Neural progenitor cell (in vitro differentiated cells): Measurements from ENCODE around the gene CCDC93. TPM values are rescaled to one million over a fixed set of nuclear protein-coding genes. Genes with fewer than 3 reads are reported as not detected.
A peak's percentile ranks its signal among the peaks of the same experiment; 100 is the strongest.
"Not testable (repeated sequence)": the region's sequence is repeated elsewhere in the genome, so short reads cannot be mapped to it uniquely, and the experiment has no call there.

Experiments
- DNase-seq: peaks from one replicate; pipeline ENCODE4 v3.0.0-alpha.2; 2016; ENCODE audit warnings: low spot score
- H2AFZ ChIP-seq: fragments of 200-600 bp; sonication (generic); replicated peaks from 2 replicates; pipeline ENCODE4 v1.6.1; 2016; ENCODE audit warnings: antibody characterized with exemption
- H3F3A ChIP-seq: fragments of 200-600 bp; sonication (generic); 2 replicates; pipeline ENCODE4 v1.6.1; 2016; ENCODE audit warnings: antibody characterized with exemption, low read depth
- H3K27ac ChIP-seq: fragments of 200-600 bp; sonication (generic); 2 replicates; pipeline ENCODE4 v1.5.1; 2016; ENCODE audit warnings: mild to moderate bottlenecking
- H3K27me3 ChIP-seq: fragments of 200-600 bp; sonication (generic); 2 replicates; pipeline ENCODE4 v1.6.1; 2016; ENCODE audit warnings: mild to moderate bottlenecking, moderate library complexity
- H3K36me3 ChIP-seq: fragments of 200-600 bp; sonication (generic); 2 replicates; pipeline ENCODE4 v1.5.1; 2016
- H3K4me1 ChIP-seq: fragments of 200-600 bp; sonication (generic); 2 replicates; pipeline ENCODE4 v1.6.1; 2016; ENCODE audit warnings: mixed run types
- H3K4me2 ChIP-seq: fragments of 200-600 bp; sonication (generic); 2 replicates; pipeline ENCODE4 v1.6.1; 2016
- H3K4me3 ChIP-seq: fragments of 200-600 bp; sonication (generic); 2 replicates; pipeline ENCODE4 v1.5.1; 2016
- H3K79me2 ChIP-seq: fragments of 200-600 bp; sonication (generic); 2 replicates; pipeline ENCODE4 v1.6.1; 2016; ENCODE audit warnings: low read depth
- H3K9ac ChIP-seq: fragments of 200-600 bp; sonication (generic); 2 replicates; pipeline ENCODE4 v1.6.1; 2016
- H3K9me3 ChIP-seq: fragments of 200-600 bp; sonication (generic); 2 replicates; pipeline ENCODE4 v1.5.1; 2016; ENCODE audit warnings: low read depth
- H4K20me1 ChIP-seq: fragments of 200-600 bp; sonication (generic); 2 replicates; pipeline ENCODE4 v1.6.1; 2016; ENCODE audit warnings: low read depth
- H3K27ac Mint-ChIP-seq: 3 replicates; pipeline ENCODE4 v1.8.0; 2021; ENCODE audit warnings: mixed read lengths
- H3K27me3 Mint-ChIP-seq: 2 replicates; pipeline ENCODE4 v1.8.0; 2022; ENCODE audit warnings: low read depth, mild to moderate bottlenecking, inconsistent platforms, moderate library complexity, mixed read lengths; ENCODE audit not compliant: insufficient read depth
- H3K36me3 Mint-ChIP-seq: 3 replicates; pipeline ENCODE4 v1.8.0; 2021; ENCODE audit warnings: mixed read lengths
- H3K4me1 Mint-ChIP-seq: 3 replicates; pipeline ENCODE4 v1.8.0; 2021; ENCODE audit warnings: mixed read lengths
- H3K4me3 Mint-ChIP-seq: 3 replicates; pipeline ENCODE4 v1.8.0; 2021; ENCODE audit warnings: mild to moderate bottlenecking, moderate library complexity, mixed read lengths
- H3K9me3 Mint-ChIP-seq: 3 replicates; pipeline ENCODE4 v1.8.0; 2020; ENCODE audit warnings: mixed read lengths
- EZH2 ChIP-seq: fragments of 200-600 bp; sonication (generic); IDR thresholded peaks from 2 replicates; pipeline ENCODE4 v1.6.1; 2017; ENCODE audit warnings: antibody characterized with exemption, mild to moderate bottlenecking, moderate library complexity
- EZH2phosphoT487 ChIP-seq: fragments of 200-600 bp; sonication (generic); IDR thresholded peaks from 2 replicates; pipeline ENCODE4 v1.6.1; 2017; ENCODE audit warnings: antibody characterized with exemption
- total RNA-seq: library from RNA; depleted of rRNA; stranded (reverse); fragments of >200 nt; gene quantifications from 2 replicates; pipeline ENCODE4 v1.2.3, GENCODE V29; 2015; ENCODE audit warnings: low replicate concordance
- TF ChIP-seq, protein P1 (sequence below): fragments of 200-600 bp; sonication (generic); IDR thresholded peaks from 2 replicates; pipeline ENCODE4 v1.5.1; 2017; ENCODE audit warnings: antibody characterized with exemption, mild to moderate bottlenecking

CCDC93 gene
- total RNA-seq, 1 donor from 2014 or later = 21.0 TPM

DNA sequence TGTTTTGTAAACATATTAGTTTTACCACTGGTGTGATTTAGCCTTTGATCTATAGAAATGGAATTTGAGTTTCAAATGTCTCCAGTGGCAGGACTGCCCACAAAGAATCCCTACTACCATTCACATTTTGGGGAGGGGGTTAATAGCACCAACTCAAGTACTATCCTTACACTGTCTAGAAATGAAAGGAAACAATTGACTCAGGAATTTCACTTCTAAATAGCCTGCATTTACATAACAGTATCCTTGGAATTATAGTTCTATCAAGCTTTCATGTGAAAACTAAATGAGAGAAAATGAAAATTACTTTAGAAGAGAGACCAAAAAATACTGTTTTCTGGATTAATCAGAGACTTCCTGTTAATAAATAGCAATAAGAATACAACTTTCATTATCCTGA, 7.5 kb upstream of the CCDC93 start:
- H3K27me3 Mint-ChIP-seq = peaks cover 2% of the 10 kb centered on the region
- no peaks in the 10 kb centered on the region for H3K79me2 ChIP-seq

GRCh38 chr2:118019821-118020220, 6.0 kb upstream of the CCDC93 start:
- H3F3A ChIP-seq = no peaks in the 10 kb centered on the region
- H3K4me1 ChIP-seq = no peaks in the 10 kb centered on the region
- H3K27ac Mint-ChIP-seq = no peak overlapping the region
- H3K36me3 ChIP-seq = no peaks in the 10 kb centered on the region
- H4K20me1 ChIP-seq = no peaks in the 10 kb centered on the region
- H3K9me3 Mint-ChIP-seq = peaks cover 2% of the 10 kb centered on the region
- no peak overlapping the region for H3K27ac ChIP-seq
- H3K4me3 ChIP-seq = no peak overlapping the region
- peaks cover 5% of the 10 kb centered on the region for H3K4me1 Mint-ChIP-seq
- no peak overlapping the region for H3K4me2 ChIP-seq
- TF ChIP-seq, protein P1, sequence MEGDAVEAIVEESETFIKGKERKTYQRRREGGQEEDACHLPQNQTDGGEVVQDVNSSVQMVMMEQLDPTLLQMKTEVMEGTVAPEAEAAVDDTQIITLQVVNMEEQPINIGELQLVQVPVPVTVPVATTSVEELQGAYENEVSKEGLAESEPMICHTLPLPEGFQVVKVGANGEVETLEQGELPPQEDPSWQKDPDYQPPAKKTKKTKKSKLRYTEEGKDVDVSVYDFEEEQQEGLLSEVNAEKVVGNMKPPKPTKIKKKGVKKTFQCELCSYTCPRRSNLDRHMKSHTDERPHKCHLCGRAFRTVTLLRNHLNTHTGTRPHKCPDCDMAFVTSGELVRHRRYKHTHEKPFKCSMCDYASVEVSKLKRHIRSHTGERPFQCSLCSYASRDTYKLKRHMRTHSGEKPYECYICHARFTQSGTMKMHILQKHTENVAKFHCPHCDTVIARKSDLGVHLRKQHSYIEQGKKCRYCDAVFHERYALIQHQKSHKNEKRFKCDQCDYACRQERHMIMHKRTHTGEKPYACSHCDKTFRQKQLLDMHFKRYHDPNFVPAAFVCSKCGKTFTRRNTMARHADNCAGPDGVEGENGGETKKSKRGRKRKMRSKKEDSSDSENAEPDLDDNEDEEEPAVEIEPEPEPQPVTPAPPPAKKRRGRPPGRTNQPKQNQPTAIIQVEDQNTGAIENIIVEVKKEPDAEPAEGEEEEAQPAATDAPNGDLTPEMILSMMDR = no peak
- TF ChIP-seq EZH2phosphoT487 = no peak
- H3K27me3 ChIP-seq = peaks cover 29% of the 10 kb centered on the region
- H3K79me2 ChIP-seq = no peaks in the 10 kb centered on the region
- no peak for DNase-seq
- H3K9ac ChIP-seq = no peak overlapping the region
- no peaks in the 10 kb centered on the region for H3K9me3 ChIP-seq
- peaks cover 5% of the 10 kb centered on the region for H3K27me3 Mint-ChIP-seq
- no peak overlapping the region for H2AFZ ChIP-seq
- no peak overlapping the region for H3K4me3 Mint-ChIP-seq
- H3K36me3 Mint-ChIP-seq = no peaks in the 10 kb centered on the region

More for the DNA sequence above, 7.5 kb upstream of the CCDC93 start:
- H3K27me3 ChIP-seq = peaks cover 14% of the 10 kb centered on the region
- TF ChIP-seq EZH2phosphoT487 = no peak
- TF ChIP-seq, protein P1 = no peak
- TF ChIP-seq EZH2 = no peak
- Mint-ChIP-seq H3K36me3 (no peaks in the 10 kb centered on the region), H3K4me1 (peaks cover 3% of the 10 kb centered on the region), H3K27ac (no peak overlapping the region), H3K4me3 (no peak overlapping the region), H3K9me3 (peaks cover 2% of the 10 kb centered on the region)
- no peaks in the 10 kb centered on the region for H3K4me1 ChIP-seq
- H3F3A ChIP-seq = no peaks in the 10 kb centered on the region
- H3K36me3 ChIP-seq = no peaks in the 10 kb centered on the region
- no peaks in the 10 kb centered on the region for H3K9me3 ChIP-seq
- no peak overlapping the region for H2AFZ ChIP-seq
- no peak overlapping the region for H3K9ac ChIP-seq
- H3K4me2 ChIP-seq = no peak overlapping the region
- no peak for DNase-seq
- no peak overlapping the region for H3K4me3 ChIP-seq
- no peak overlapping the region for H3K27ac ChIP-seq
- no peaks in the 10 kb centered on the region for H4K20me1 ChIP-seq

DNA sequence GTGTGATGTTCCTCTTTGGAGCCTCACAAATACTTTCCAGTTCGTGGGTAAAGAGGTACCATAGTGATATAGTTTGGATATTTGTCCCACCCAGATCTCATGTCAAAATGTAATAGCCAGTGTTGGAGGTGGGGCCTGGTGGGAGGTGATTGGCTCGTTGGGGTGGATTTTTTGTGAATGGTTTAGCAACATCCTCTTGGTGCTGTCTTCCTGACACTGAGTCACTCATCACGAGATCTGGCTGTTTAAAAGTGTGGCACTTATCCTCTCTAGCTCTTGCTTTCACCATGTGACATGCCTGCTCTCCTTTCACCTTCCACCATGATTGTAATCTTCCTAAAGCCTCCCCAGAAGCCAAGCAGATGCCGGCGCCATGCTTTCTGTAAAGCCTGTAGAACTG, 3.0 kb upstream of the CCDC93 start:
- Mint-ChIP-seq H3K27ac (no peak overlapping the region), H3K9me3 (no peaks in the 10 kb centered on the region), H3K27me3 (peaks cover 10% of the 10 kb centered on the region), H3K4me1 (peaks cover 15% of the 10 kb centered on the region), H3K36me3 (no peaks in the 10 kb centered on the region), H3K4me3 (no peak overlapping the region)
- H2AFZ ChIP-seq = no peak overlapping the region
- H3K36me3 ChIP-seq = no peaks in the 10 kb centered on the region
- H3K79me2 ChIP-seq = peaks cover 15% of the 10 kb centered on the region
- H3K27ac ChIP-seq = no peak overlapping the region
- no peak overlapping the region for H3K4me2 ChIP-seq
- DNase-seq = no peak
- peaks cover 4% of the 10 kb centered on the region for H3K4me1 ChIP-seq
- peaks cover 4% of the 10 kb centered on the region for H3F3A ChIP-seq
- H3K27me3 ChIP-seq = peaks cover 42% of the 10 kb centered on the region
- H3K4me3 ChIP-seq = no peak overlapping the region
- TF ChIP-seq EZH2phosphoT487 (no peak), EZH2 (no peak)
- TF ChIP-seq, protein P1 = no peak
- H4K20me1 ChIP-seq = peaks cover 9% of the 10 kb centered on the region
- no peak overlapping the region for H3K9ac ChIP-seq
- no peaks in the 10 kb centered on the region for H3K9me3 ChIP-seq

DNA sequence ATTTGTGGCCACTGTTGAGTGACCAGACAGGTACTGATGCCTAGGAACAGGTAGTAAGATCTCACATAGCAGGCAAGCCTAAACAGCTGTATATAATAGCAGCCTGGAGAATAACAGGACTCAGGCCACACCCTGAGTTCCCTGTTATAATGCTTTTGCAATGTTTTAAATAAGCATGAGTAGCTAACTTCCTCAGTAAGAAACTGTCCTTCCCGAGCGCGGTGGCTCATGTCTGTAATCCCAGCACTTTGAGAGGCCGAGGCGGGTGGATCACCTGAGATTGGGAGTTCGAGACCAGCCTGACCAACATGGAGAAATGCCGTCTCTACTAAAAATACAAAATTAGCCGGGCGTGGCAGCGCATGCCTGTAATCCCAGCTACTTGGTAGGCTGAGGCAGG, 1.9 kb upstream of the CCDC93 start:
- not testable (repeated sequence) for H3K9me3 ChIP-seq, H3K27ac ChIP-seq, H3K9me3 Mint-ChIP-seq, H3K36me3 ChIP-seq, H2AFZ ChIP-seq, H3F3A ChIP-seq, DNase-seq, H3K4me3 ChIP-seq, H3K36me3 Mint-ChIP-seq, H3K4me2 ChIP-seq, H3K4me1 ChIP-seq, H3K27ac Mint-ChIP-seq, H3K9ac ChIP-seq
- peaks cover 19% of the 10 kb centered on the region for H3K4me1 Mint-ChIP-seq
- H3K79me2 ChIP-seq = peaks cover 27% of the 10 kb centered on the region
- H4K20me1 ChIP-seq = peaks cover 13% of the 10 kb centered on the region
- H3K27me3 ChIP-seq = peaks cover 42% of the 10 kb centered on the region
- peaks cover 10% of the 10 kb centered on the region for H3K27me3 Mint-ChIP-seq
- peak overlapping the region; percentile 25 for H3K4me3 Mint-ChIP-seq
